Subcutaneous adipose tissue (tissue), 4 donors: ENCODE results near the gene NXN. TPM values are rescaled to one million over a fixed set of nuclear protein-coding genes. Genes with fewer than 3 reads are reported as not detected.

Experiments
- CTCF ChIP-seq: fragments of 450-650 bp; IDR thresholded peaks from one replicate; pipeline ENCODE4 v1.5.1; 2016; ENCODE audit warnings: low read depth, mild to moderate bottlenecking, control low read depth, antibody characterized with exemption, moderate library complexity
- total RNA-seq, 4 donors: library from RNA; depleted of rRNA; stranded (reverse); fragments of >200 nt; gene quantifications; one replicate each; pipeline ENCODE4 v1.1.0, GENCODE V29; 2016

Gene NXN
- total RNA-seq, 4 donors from 2014 or later = 2.9 to 24.3 (median 7.4) TPM

- no peak for TF ChIP-seq CTCF
Observed at GRCh38 chr17:778096-778495, 201.5 kb downstream of the NXN start.

GRCh38 chr17:774313-774584 is 205.3 kb downstream of the NXN start:
- no peak for TF ChIP-seq CTCF

- no peak for TF ChIP-seq CTCF
Observed at GRCh38 chr17:773467-774312, 205.9 kb downstream of the NXN start.

GRCh38 chr17:773016-773415 is 206.6 kb downstream of the NXN start:
- TF ChIP-seq CTCF = no peak

- TF ChIP-seq CTCF = no peak
Observed at GRCh38 chr17:767076-767475, 212.5 kb downstream of the NXN start.

GRCh38 chr17:760371-760770 is 219.2 kb downstream of the NXN start:
- TF ChIP-seq CTCF = no peak

GRCh38 chr17:759964-760363 is 219.6 kb downstream of the NXN start:
- TF ChIP-seq CTCF = no peak
